ENCODE results near the gene CXCR3.
"Not testable (repeated sequence)": the region's sequence is repeated elsewhere in the genome, so short reads cannot be mapped to it uniquely, and the experiment has no call there.

DNA sequence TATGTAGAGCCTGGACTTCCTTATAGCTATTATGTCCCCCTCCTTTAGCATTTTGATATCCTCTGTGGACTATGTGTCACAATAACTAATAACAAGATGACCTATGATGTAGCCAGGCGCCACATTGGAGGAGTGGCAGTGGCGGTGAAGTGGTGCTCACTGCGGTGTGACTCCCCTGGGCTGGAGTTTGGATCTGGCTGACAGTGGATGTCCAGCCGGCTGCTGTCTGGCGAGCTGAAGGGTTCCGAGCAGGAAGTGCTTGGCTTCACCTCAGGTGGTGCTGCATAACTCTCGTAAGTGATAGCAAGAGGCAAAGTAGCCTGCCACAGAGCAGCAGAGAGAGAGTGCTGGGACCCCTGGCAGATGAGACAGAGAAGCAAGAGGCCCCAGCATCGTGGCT lies 25.1 kb downstream of the CXCR3 start:
- TF ChIP-seq CBX2 (IDR thresholded peaks at IDR 0.05; ENCODE audit: low read depth, low read length); CBX2 (CRISPR knock-in tag; IDR thresholded peaks at IDR 0.05; ENCODE audit: low read depth); CTCF (CRISPR knock-in tag; IDR thresholded peaks at IDR 0.05); MTF2 (CRISPR knock-in tag; IDR thresholded peaks at IDR 0.05; ENCODE audit: borderline replicate concordance); ERF (CRISPR knock-in tag; IDR thresholded peaks at IDR 0.05); CHD4 (IDR thresholded peaks at IDR 0.05; ENCODE audit: borderline replicate concordance, low read length); TOPORS (CRISPR knock-in tag; IDR thresholded peaks at IDR 0.05); GATAD2A (CRISPR knock-in tag; IDR thresholded peaks at IDR 0.05); ZNF414 (CRISPR knock-in tag; IDR thresholded peaks at IDR 0.05); CREB3 (CRISPR knock-in tag; IDR thresholded peaks at IDR 0.05); TCF7L2 (IDR thresholded peaks at IDR 0.05; ENCODE audit: low read depth, low read length); FOXJ3 (CRISPR knock-in tag; IDR thresholded peaks at IDR 0.05; ENCODE audit: borderline replicate concordance); ZFP37 (CRISPR knock-in tag; IDR thresholded peaks at IDR 0.05; ENCODE audit: borderline replicate concordance); ZNF510 (CRISPR knock-in tag; IDR thresholded peaks at IDR 0.05; ENCODE audit: low read depth): not testable (repeated sequence)

Measured in HepG2 (cell line).